Measurements from ENCODE around the gene AREG.

Gene AREG

GRCh38 chr4:74499986-74500781 lies 55.2 kb downstream of the AREG start:
- no peaks in the 10 kb centered on the region for H3K27me3 ChIP-seq (ENCODE audit: insufficient read depth, low read length, poor library complexity, severe bottlenecking)
- no peaks in the 10 kb centered on the region for H3K4me1 ChIP-seq (ENCODE audit: insufficient read depth, low read length, poor library complexity, severe bottlenecking)
- no peaks in the 10 kb centered on the region for H3K79me2 ChIP-seq (ENCODE audit: insufficient read depth, low read length)
- no peaks in the 10 kb centered on the region for H3F3A ChIP-seq (ENCODE audit: low read depth)
- H3K4me2 ChIP-seq (ENCODE audit: low read depth, low read length, poor library complexity, severe bottlenecking) = no peak overlapping the region
- no peaks in the 10 kb centered on the region for H3K36me3 ChIP-seq (ENCODE audit: insufficient read depth, low read length)
- H3K4me3 ChIP-seq (ENCODE audit: low read length, poor library complexity, severe bottlenecking) = no peak overlapping the region
- H3K9me2 ChIP-seq (replicated peaks; ENCODE audit: low read depth, low read length) = no peaks in the 10 kb centered on the region
- no peak overlapping the region for H3K9ac ChIP-seq (ENCODE audit: low read depth, low read length, poor library complexity, severe bottlenecking)
- H4K20me1 ChIP-seq (ENCODE audit: insufficient read depth, low read length, poor library complexity, severe bottlenecking) = no peaks in the 10 kb centered on the region
- H3K9me3 ChIP-seq (ENCODE audit: insufficient read depth, low read depth, low read length) = no peaks in the 10 kb centered on the region
- H2AFZ ChIP-seq (ENCODE audit: low read length) = no peak overlapping the region
- no peak for TF ChIP-seq CTCF (conservative IDR thresholded peaks at IDR 0.05; ENCODE audit: low read length)
- no peak for TF ChIP-seq EZH2phosphoT487 (IDR thresholded peaks at IDR 0.05; ENCODE audit: borderline replicate concordance)

GRCh38 chr4:74501579-74501978 lies 56.6 kb downstream of the AREG start:
- Histone ChIP-seq H3K27me3 (ENCODE audit: insufficient read depth, low read length, poor library complexity, severe bottlenecking) (no peaks in the 10 kb centered on the region), H3F3A (ENCODE audit: low read depth) (no peaks in the 10 kb centered on the region), H3K9ac (ENCODE audit: low read depth, low read length, poor library complexity, severe bottlenecking) (no peak overlapping the region), H3K36me3 (ENCODE audit: insufficient read depth, low read length) (no peaks in the 10 kb centered on the region), H3K4me1 (ENCODE audit: insufficient read depth, low read length, poor library complexity, severe bottlenecking) (no peaks in the 10 kb centered on the region), H4K20me1 (ENCODE audit: insufficient read depth, low read length, poor library complexity, severe bottlenecking) (no peaks in the 10 kb centered on the region), H3K79me2 (ENCODE audit: insufficient read depth, low read length) (no peaks in the 10 kb centered on the region), H3K4me2 (ENCODE audit: low read depth, low read length, poor library complexity, severe bottlenecking) (no peak overlapping the region), H2AFZ (ENCODE audit: low read length) (no peak overlapping the region), H3K9me2 (replicated peaks; ENCODE audit: low read depth, low read length) (no peaks in the 10 kb centered on the region), H3K4me3 (ENCODE audit: low read length, poor library complexity, severe bottlenecking) (no peak overlapping the region), H3K9me3 (ENCODE audit: insufficient read depth, low read depth, low read length) (no peaks in the 10 kb centered on the region)
- TF ChIP-seq CTCF (conservative IDR thresholded peaks at IDR 0.05; ENCODE audit: low read length) (no peak), EZH2phosphoT487 (IDR thresholded peaks at IDR 0.05; ENCODE audit: borderline replicate concordance) (no peak)

GRCh38 chr4:74503580-74503979 lies 58.6 kb downstream of the AREG start:
- H4K20me1 ChIP-seq (ENCODE audit: insufficient read depth, low read length, poor library complexity, severe bottlenecking) = no peaks in the 10 kb centered on the region
- H3K9me3 ChIP-seq (ENCODE audit: insufficient read depth, low read depth, low read length) = no peaks in the 10 kb centered on the region

More at GRCh38 chr4:74503580-74503979, 58.6 kb downstream of the AREG start:
- Histone ChIP-seq H3K79me2 (ENCODE audit: insufficient read depth, low read length) (no peaks in the 10 kb centered on the region), H3K36me3 (ENCODE audit: insufficient read depth, low read length) (no peaks in the 10 kb centered on the region), H3K4me3 (ENCODE audit: low read length, poor library complexity, severe bottlenecking) (no peak overlapping the region), H3F3A (ENCODE audit: low read depth) (no peaks in the 10 kb centered on the region), H3K4me1 (ENCODE audit: insufficient read depth, low read length, poor library complexity, severe bottlenecking) (no peaks in the 10 kb centered on the region), H3K4me2 (ENCODE audit: low read depth, low read length, poor library complexity, severe bottlenecking) (no peak overlapping the region), H2AFZ (ENCODE audit: low read length) (no peak overlapping the region), H3K27me3 (ENCODE audit: insufficient read depth, low read length, poor library complexity, severe bottlenecking) (no peaks in the 10 kb centered on the region), H3K9ac (ENCODE audit: low read depth, low read length, poor library complexity, severe bottlenecking) (no peak overlapping the region), H3K9me2 (replicated peaks; ENCODE audit: low read depth, low read length) (no peaks in the 10 kb centered on the region)
- TF ChIP-seq CTCF (conservative IDR thresholded peaks at IDR 0.05; ENCODE audit: low read length) (no peak), EZH2phosphoT487 (IDR thresholded peaks at IDR 0.05; ENCODE audit: borderline replicate concordance) (no peak)
